ENCODE results near the gene PPP1R12B. TPM values are rescaled to one million over a fixed set of nuclear protein-coding genes. Genes with fewer than 3 reads are reported as not detected.
"Not testable (repeated sequence)": the region's sequence is repeated elsewhere in the genome, so short reads cannot be mapped to it uniquely, and the experiment has no call there.

Gene PPP1R12B
- total RNA-seq, 1 donor from 2014 or later, result 61.6 TPM

GRCh38 chr1:202545647-202546303, 197.3 kb downstream of the PPP1R12B start:
- not testable (repeated sequence) for DNase-seq (ENCODE audit: low spot score in 2 of 2, unreplicated experiment in 2 of 2); H3K36me3 Mint-ChIP-seq; H3K27me3 Mint-ChIP-seq (ENCODE audit: low read depth); H3K9me3 Mint-ChIP-seq
- peak overlapping the region; percentile 90 for H3K27ac Mint-ChIP-seq
- H3K4me1 Mint-ChIP-seq, result peaks cover 45% of the 10 kb centered on the region
- H3K4me3 Mint-ChIP-seq, result peak overlapping the region; percentile 18

GRCh38 chr1:202546377-202546776, 197.9 kb downstream of the PPP1R12B start:
- H3K27ac Mint-ChIP-seq, result peak overlapping the region; percentile 90
- peak overlapping the region; percentile 20 for H3K4me3 Mint-ChIP-seq
- DNase-seq (ENCODE audit: low spot score in 2 of 2, unreplicated experiment in 2 of 2); H3K36me3 Mint-ChIP-seq; H3K9me3 Mint-ChIP-seq; H3K27me3 Mint-ChIP-seq (ENCODE audit: low read depth): not testable (repeated sequence)
- peaks cover 44% of the 10 kb centered on the region for H3K4me1 Mint-ChIP-seq

- DNase-seq (ENCODE audit: low spot score in 2 of 2, unreplicated experiment in 2 of 2), result not testable (repeated sequence)
Observed at GRCh38 chr1:202546796-202547195, 198.3 kb downstream of the PPP1R12B start.

GRCh38 chr1:202547215-202547614, 198.7 kb downstream of the PPP1R12B start:
- no peak for DNase-seq (ENCODE audit: low spot score in 2 of 2, unreplicated experiment in 2 of 2)
- Mint-ChIP-seq H3K27ac (peak overlapping the region; percentile 90), H3K36me3 (no peaks in the 10 kb centered on the region), H3K9me3 (no peaks in the 10 kb centered on the region), H3K4me1 (peaks cover 46% of the 10 kb centered on the region), H3K27me3 (ENCODE audit: low read depth) (no peaks in the 10 kb centered on the region), H3K4me3 (no peak overlapping the region)
- no peak for TF ChIP-seq CTCF (IDR thresholded peaks at IDR 0.05; ENCODE audit: unreplicated experiment)

More at GRCh38 chr1:202546796-202547195, 198.3 kb downstream of the PPP1R12B start:
- not testable (repeated sequence) for H3K36me3 Mint-ChIP-seq; H3K9me3 Mint-ChIP-seq; H3K27me3 Mint-ChIP-seq (ENCODE audit: low read depth)
- peak overlapping the region; percentile 90 for H3K27ac Mint-ChIP-seq
- peak overlapping the region; percentile 20 for H3K4me3 Mint-ChIP-seq
- H3K4me1 Mint-ChIP-seq, result peaks cover 44% of the 10 kb centered on the region

- peaks cover 59% of the 10 kb centered on the region for H3K4me1 Mint-ChIP-seq
- DNase-seq (ENCODE audit: low spot score in 2 of 2, unreplicated experiment in 2 of 2); H3K4me3 Mint-ChIP-seq; H3K36me3 Mint-ChIP-seq; H3K9me3 Mint-ChIP-seq; H3K27me3 Mint-ChIP-seq (ENCODE audit: low read depth): not testable (repeated sequence)
- H3K27ac Mint-ChIP-seq, result peak overlapping the region; percentile 50
Observed at GRCh38 chr1:202550088-202550487, 201.6 kb downstream of the PPP1R12B start.

DNA sequence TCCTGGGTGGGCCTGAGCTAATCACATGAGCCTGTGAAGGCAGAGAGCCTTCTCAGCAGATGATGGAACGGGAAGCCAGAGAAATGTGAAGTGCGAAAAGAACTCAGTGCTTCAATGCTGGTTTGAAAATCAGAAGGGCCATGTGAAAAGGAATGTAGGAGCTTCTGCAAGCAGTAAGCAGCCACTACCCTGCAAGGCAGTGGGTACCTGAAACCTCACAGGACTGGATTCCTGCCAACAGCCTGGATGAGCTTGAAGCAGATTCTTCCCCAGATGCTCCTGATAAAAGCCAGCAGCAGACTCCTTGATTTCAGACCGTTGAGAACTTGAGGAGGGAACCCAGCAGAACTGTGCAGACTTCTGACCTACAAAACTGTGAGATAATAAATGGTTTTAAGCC, 203.2 kb downstream of the PPP1R12B start:
- H3K4me3 Mint-ChIP-seq, result no peak overlapping the region
- TF ChIP-seq CTCF (IDR thresholded peaks at IDR 0.05; ENCODE audit: unreplicated experiment), result no peak
- peaks cover 48% of the 10 kb centered on the region for H3K4me1 Mint-ChIP-seq
- H3K27me3 Mint-ChIP-seq (ENCODE audit: low read depth), result no peaks in the 10 kb centered on the region
- H3K9me3 Mint-ChIP-seq, result no peaks in the 10 kb centered on the region
- peak overlapping the region; percentile 84 for H3K27ac Mint-ChIP-seq
- DNase-seq (ENCODE audit: low spot score in 2 of 2, unreplicated experiment in 2 of 2), result peak; percentile 42 to 65
- no peaks in the 10 kb centered on the region for H3K36me3 Mint-ChIP-seq

DNA sequence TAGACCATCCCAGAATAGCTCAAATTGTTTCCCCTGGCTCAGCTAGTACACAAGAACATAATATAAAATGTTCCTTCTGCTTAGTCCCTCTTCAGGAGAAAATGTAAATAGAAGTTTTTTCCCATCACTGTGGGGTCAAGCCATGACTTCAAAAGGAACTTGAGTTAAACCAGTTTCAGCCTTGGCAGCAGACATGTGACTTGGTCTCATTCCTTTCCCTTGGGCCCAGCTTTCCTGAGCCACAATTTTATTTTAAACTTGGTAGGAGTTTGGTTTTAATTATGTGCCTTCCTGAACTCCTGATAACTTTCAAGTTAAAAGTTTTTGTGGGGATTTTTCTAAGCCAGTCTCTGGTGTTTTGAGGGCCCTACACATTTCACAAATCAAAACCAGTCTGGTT, 204.1 kb downstream of the PPP1R12B start:
- H3K36me3 Mint-ChIP-seq; H3K9me3 Mint-ChIP-seq; H3K4me3 Mint-ChIP-seq; DNase-seq (ENCODE audit: low spot score in 2 of 2, unreplicated experiment in 2 of 2); H3K27me3 Mint-ChIP-seq (ENCODE audit: low read depth): not testable (repeated sequence)
- Mint-ChIP-seq H3K27ac (peak overlapping the region; percentile 84), H3K4me1 (peaks cover 42% of the 10 kb centered on the region)

GRCh38 chr1:202553078-202553477, 204.6 kb downstream of the PPP1R12B start:
- Mint-ChIP-seq H3K4me1 (peaks cover 41% of the 10 kb centered on the region), H3K27ac (peak overlapping the region; percentile 84)
- H3K9me3 Mint-ChIP-seq; H3K27me3 Mint-ChIP-seq (ENCODE audit: low read depth); H3K4me3 Mint-ChIP-seq; H3K36me3 Mint-ChIP-seq; DNase-seq (ENCODE audit: low spot score in 2 of 2, unreplicated experiment in 2 of 2): not testable (repeated sequence)

GRCh38 chr1:202553560-202554038, 205.1 kb downstream of the PPP1R12B start:
- no peak overlapping the region for H3K4me3 Mint-ChIP-seq
- no peak for DNase-seq (ENCODE audit: low spot score in 2 of 2, unreplicated experiment in 2 of 2)
- H3K9me3 Mint-ChIP-seq, result no peaks in the 10 kb centered on the region
- peak overlapping the region; percentile 84 for H3K27ac Mint-ChIP-seq
- TF ChIP-seq CTCF (IDR thresholded peaks at IDR 0.05; ENCODE audit: unreplicated experiment), result no peak
- H3K27me3 Mint-ChIP-seq (ENCODE audit: low read depth), result no peaks in the 10 kb centered on the region
- no peaks in the 10 kb centered on the region for H3K36me3 Mint-ChIP-seq
- H3K4me1 Mint-ChIP-seq, result peaks cover 41% of the 10 kb centered on the region

DNA sequence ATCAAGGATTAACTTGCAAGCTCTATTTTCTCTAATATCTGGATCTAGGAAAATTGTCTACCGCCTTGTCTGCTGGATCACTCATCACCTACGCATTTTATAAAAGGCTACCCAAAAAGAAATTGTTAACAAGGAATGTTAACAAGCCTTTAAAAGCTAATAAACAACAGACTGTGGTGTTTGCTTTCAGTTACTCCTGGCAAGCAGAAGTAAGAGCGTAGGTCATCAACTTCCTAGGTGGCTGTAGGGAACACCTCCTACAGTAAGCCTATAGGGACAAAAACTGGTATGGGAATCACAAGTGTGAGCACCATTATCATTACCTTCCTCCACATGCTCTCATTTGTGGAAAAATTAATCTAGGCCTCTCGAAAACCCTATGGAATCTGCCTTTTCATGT, 206.1 kb downstream of the PPP1R12B start:
- H3K9me3 Mint-ChIP-seq; H3K27me3 Mint-ChIP-seq (ENCODE audit: low read depth); DNase-seq (ENCODE audit: low spot score in 2 of 2, unreplicated experiment in 2 of 2); H3K36me3 Mint-ChIP-seq; H3K4me3 Mint-ChIP-seq: not testable (repeated sequence)
- H3K27ac Mint-ChIP-seq, result peak overlapping the region; percentile 83
- H3K4me1 Mint-ChIP-seq, result peaks cover 45% of the 10 kb centered on the region

DNA sequence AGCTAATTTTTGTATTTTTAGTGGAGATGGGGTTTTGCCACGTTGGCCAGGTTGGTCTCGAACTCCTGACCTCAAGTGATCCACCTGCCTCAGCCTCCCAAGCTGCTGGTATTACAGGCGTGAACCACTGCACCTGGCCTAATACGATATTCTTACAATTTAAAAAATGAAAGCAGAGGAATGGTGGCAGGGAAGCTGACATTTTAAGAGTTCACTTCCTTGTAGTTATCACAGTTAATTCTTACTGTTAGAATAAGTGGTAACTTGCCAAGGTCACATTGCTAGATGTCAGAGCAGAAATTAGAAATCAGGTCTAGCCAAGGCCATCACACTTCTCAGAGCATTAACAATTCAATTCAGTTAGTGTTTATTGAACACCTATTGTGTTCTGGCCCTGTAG, 207.5 kb downstream of the PPP1R12B start:
- H3K4me3 Mint-ChIP-seq; H3K9me3 Mint-ChIP-seq; H3K27ac Mint-ChIP-seq; DNase-seq (ENCODE audit: low spot score in 2 of 2, unreplicated experiment in 2 of 2); H3K36me3 Mint-ChIP-seq; H3K27me3 Mint-ChIP-seq (ENCODE audit: low read depth): not testable (repeated sequence)
- H3K4me1 Mint-ChIP-seq, result peaks cover 45% of the 10 kb centered on the region

All from mesothelial cell of epicardium (in vitro differentiated cells).